Suprapubic skin (tissue), 3 donors: ENCODE results near the gene RPUSD1.

ENCODE experiments used
- POLR2AphosphoS5 ChIP-seq, 3 donors: sonication (generic); formaldehyde crosslinking; IDR thresholded peaks; one replicate each; pipeline ENCODE4 v1.6.1; 2017; ENCODE audit warnings: antibody characterized with exemption in 3 of 3
- TF ChIP-seq, protein P1 (sequence below), 2 donors: fragments of 200-600 bp in 1 of 2; fragments of 450-650 bp in 1 of 2; sonication (generic) in 1 of 2; IDR thresholded peaks; one replicate each; pipeline ENCODE4 v1.5.1; 2016 to 2019; ENCODE audit warnings: antibody characterized with exemption in 2 of 2, mild to moderate bottlenecking in 1 of 2, moderate library complexity in 1 of 2

DNA sequence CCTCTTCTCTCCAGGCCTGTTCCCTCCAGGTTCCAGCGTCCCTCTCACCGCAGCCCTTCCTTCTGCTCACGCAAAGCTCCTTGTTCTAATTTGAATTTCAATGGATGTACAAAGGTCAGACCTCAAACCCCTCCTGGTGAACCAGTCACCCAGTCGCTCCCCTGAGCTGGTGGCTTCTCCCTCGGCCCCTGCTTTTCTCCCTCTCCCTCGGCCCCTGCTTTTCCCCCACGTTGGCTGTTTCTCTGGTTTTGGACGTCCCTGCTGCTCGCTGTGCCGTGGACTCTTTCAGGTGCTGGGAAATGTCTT, 36.2 kb downstream of the RPUSD1 start:
- TF ChIP-seq, protein P1, sequence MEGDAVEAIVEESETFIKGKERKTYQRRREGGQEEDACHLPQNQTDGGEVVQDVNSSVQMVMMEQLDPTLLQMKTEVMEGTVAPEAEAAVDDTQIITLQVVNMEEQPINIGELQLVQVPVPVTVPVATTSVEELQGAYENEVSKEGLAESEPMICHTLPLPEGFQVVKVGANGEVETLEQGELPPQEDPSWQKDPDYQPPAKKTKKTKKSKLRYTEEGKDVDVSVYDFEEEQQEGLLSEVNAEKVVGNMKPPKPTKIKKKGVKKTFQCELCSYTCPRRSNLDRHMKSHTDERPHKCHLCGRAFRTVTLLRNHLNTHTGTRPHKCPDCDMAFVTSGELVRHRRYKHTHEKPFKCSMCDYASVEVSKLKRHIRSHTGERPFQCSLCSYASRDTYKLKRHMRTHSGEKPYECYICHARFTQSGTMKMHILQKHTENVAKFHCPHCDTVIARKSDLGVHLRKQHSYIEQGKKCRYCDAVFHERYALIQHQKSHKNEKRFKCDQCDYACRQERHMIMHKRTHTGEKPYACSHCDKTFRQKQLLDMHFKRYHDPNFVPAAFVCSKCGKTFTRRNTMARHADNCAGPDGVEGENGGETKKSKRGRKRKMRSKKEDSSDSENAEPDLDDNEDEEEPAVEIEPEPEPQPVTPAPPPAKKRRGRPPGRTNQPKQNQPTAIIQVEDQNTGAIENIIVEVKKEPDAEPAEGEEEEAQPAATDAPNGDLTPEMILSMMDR (IDR thresholded peaks at IDR 0.05): no peak
- TF ChIP-seq POLR2AphosphoS5 (IDR thresholded peaks at IDR 0.05): no peak
